C4-2B (cell line): Measurements from ENCODE around the gene SIDT1.

Source experiments
- H3K27ac ChIP-seq: fragments of 450-650 bp; 2 replicates; pipeline ENCODE4 v1.5.1; 2017
- ZFX ChIP-seq: fragments of 450-650 bp; IDR thresholded peaks from 2 replicates; pipeline ENCODE4 v1.6.1; 2017
- TF ChIP-seq, protein P1 (sequence below): fragments of 450-650 bp; conservative IDR thresholded peaks from 2 replicates; pipeline ENCODE4 v1.5.1; 2017; ENCODE audit warnings: mild to moderate bottlenecking

SIDT1 gene

DNA sequence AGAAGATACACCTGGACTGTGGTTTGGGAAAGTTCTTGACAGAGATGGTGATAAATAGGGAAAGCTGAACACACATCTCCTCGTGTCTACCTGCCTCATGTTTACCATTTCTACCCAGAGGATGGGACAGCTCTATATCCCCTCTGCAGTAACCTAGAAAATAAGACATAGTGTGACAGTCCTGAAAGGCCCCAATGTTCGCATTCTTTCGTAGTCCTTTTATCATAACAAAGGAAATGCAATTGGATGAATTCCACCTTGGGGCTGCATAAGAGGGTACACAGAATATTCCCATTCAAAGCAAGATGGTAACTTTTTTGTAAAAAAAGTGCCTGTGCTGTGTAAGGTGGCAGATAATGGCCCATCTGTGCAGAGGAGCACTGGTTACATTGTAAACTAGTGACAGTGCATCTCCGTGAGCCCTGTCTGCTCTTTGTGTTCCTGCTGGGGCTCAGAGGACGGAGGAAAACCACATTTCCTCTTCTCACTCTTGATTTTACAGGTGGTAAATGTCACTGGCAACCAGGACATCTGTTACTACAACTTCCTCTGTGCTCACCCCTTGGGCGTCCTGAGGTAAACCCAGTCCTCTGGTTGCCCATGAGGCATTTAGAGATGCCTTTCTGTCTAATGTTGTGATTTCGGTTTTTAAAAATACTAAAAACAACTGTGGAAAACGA, 74.3 kb downstream of the SIDT1 start:
- no peak for TF ChIP-seq ZFX
- TF ChIP-seq, protein P1, sequence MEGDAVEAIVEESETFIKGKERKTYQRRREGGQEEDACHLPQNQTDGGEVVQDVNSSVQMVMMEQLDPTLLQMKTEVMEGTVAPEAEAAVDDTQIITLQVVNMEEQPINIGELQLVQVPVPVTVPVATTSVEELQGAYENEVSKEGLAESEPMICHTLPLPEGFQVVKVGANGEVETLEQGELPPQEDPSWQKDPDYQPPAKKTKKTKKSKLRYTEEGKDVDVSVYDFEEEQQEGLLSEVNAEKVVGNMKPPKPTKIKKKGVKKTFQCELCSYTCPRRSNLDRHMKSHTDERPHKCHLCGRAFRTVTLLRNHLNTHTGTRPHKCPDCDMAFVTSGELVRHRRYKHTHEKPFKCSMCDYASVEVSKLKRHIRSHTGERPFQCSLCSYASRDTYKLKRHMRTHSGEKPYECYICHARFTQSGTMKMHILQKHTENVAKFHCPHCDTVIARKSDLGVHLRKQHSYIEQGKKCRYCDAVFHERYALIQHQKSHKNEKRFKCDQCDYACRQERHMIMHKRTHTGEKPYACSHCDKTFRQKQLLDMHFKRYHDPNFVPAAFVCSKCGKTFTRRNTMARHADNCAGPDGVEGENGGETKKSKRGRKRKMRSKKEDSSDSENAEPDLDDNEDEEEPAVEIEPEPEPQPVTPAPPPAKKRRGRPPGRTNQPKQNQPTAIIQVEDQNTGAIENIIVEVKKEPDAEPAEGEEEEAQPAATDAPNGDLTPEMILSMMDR = no peak
- no peak overlapping the region for H3K27ac ChIP-seq

DNA sequence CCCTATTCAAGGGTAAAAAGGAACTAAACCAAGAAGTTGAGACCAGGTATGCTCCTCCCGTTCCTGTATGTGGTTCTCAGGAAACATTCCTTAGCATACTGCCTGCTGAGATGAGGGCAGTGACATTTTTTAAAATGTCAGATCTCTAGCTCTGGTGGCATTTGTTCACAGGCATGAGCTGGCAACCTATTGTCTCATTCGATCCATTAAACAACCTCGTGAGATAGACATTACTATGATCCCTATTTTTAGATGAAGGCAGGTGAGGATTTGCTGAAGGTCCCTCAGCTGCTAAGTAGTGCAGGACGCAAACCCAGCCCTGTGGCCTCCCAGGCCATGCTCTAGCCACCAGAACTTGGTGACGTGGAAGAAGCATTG, 74.9 kb downstream of the SIDT1 start:
- TF ChIP-seq ZFX = no peak
- TF ChIP-seq, protein P1 = no peak
- H3K27ac ChIP-seq = no peak overlapping the region

DNA sequence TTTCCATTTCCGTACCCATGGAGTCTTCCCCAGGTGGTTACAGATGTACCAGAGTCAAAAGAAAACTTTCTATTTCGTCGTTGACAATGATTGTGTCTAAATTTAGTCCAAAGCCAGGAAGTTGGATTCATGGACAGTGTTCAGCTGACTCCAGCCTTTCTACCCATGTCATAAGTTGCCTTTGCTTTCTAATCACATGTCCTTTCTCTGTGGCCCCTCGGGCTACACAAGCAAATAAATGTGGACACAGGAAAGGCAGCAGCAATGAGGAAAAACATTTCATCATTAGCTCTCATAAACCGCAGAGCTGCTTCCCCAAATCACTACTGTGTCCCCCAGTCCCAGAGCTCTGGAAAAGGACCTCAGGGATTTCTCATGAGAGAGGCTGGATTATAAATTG, 82.0 kb downstream of the SIDT1 start:
- H3K27ac ChIP-seq = no peak overlapping the region
- TF ChIP-seq, protein P1 = no peak
- no peak for TF ChIP-seq ZFX

DNA sequence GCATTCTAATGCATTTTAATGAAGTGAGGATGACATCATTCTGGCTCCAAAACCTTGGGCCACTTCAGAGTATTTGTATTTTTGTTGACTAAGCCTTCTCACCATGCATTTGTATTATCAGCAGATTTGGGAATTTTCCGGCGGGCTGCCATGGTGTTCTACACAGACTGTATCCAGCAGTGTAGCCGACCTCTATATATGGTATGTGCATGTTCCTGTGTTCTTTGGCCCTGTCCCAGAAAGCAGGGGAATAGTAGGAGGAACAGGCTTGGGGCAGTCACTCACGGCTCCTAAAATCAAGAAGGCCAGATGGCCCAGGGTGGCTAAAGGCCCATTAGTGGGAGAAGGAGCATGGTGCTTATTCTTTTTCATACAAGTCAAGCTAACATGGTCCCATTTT, 83.6 kb downstream of the SIDT1 start:
- no peak for TF ChIP-seq ZFX
- TF ChIP-seq, protein P1 = no peak
- no peak overlapping the region for H3K27ac ChIP-seq

DNA sequence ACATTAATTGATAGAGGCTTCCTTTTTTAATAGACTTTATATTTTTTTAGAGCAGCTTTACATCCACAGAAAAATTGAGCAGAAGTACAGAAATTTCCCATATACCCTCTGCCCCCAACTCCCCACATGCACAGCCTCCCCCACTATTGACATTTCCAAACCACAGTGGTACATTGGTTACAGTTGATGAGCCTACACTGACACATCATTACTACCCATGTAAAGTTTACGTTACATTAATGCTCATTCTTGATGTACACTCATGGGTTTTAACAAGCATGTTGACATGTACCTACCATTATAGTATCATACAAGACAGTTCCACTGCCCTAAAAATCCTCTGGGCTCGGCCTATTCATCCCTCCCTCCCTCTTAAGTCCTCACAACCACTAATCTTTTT, 85.4 kb downstream of the SIDT1 start:
- no peak overlapping the region for H3K27ac ChIP-seq
- no peak for TF ChIP-seq ZFX
- TF ChIP-seq, protein P1 = no peak

DNA sequence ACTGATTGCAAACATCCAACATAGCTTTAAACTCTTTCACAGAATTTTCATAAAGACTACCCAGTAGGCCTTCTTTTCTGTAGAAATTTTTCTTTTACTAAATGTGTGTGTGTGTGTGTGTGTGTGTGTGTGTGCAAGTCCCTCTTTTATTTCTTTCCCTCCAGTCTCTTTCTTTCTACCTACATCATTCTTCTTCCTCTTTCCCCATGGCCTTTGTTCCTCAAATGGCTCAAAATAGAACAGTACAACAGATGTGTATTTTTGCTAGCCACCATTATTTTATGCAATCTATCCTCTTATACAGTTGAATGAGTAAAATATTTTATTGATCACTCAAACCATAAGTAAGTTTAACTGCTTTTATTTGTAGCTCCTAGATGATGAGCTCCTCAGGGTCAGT, 87.7 kb downstream of the SIDT1 start:
- H3K27ac ChIP-seq = no peak overlapping the region
- no peak for TF ChIP-seq ZFX
- TF ChIP-seq, protein P1 = no peak

DNA sequence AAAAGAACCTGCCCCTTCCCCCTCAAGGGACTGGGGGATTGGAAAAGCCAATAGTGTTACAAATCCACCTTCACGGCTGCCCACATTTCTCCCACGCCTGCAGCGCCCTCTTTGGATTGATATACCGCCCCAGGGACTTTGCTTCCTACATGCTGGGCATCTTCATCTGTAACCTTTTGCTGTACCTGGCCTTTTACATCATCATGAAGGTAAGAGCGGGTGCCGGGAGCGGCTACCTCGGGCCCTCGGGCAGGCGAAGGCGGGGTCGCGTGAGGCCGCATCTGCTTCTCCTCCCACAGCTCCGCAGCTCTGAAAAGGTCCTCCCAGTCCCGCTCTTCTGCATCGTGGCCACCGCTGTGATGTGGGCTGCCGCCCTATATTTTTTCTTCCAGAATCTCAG, 91.0 kb downstream of the SIDT1 start:
- no peak overlapping the region for H3K27ac ChIP-seq
- TF ChIP-seq ZFX = no peak
- TF ChIP-seq, protein P1 = no peak
